Neural cell (in vitro differentiated cells): Measurements from ENCODE around the gene C16orf89. TPM values are rescaled to one million over a fixed set of nuclear protein-coding genes. Genes with fewer than 3 reads are reported as not detected.

Source experiments
- H2AFZ ChIP-seq: fragments of 200-600, 300-800 bp; sonication (generic), shearing (Covaris generic); 2 replicates; pipeline ENCODE4 v1.6.0; 2014; ENCODE audit warnings: low read depth, mild to moderate bottlenecking, antibody characterized with exemption, low read length, moderate library complexity
- H3F3A ChIP-seq: fragments of 200-600 bp; shearing (Covaris generic); 2 replicates; pipeline ENCODE4 v1.6.1; 2016; ENCODE audit warnings: mild to moderate bottlenecking, moderate library complexity, mixed read lengths, antibody characterized with exemption, low read length; ENCODE audit not compliant: insufficient read depth, poor library complexity, severe bottlenecking
- H3K27ac ChIP-seq: fragments of 200-600, 300-800 bp; sonication (generic), shearing (Covaris generic); 2 replicates; pipeline ENCODE4 v1.5.1; 2014; ENCODE audit warnings: mild to moderate bottlenecking, low read length, moderate library complexity
- H3K27me3 ChIP-seq: fragments of 300-800, 200-600 bp; sonication (generic), shearing (Covaris generic); 2 replicates; pipeline ENCODE4 v1.6.0; 2014; ENCODE audit warnings: mild to moderate bottlenecking, low read depth, low read length, moderate library complexity; ENCODE audit not compliant: insufficient read depth
- H3K36me3 ChIP-seq: fragments of 300-800, 200-600 bp; sonication (generic), shearing (Covaris generic); 2 replicates; pipeline ENCODE4 v1.5.1; 2014; ENCODE audit warnings: mild to moderate bottlenecking, antibody characterized with exemption, low read length, moderate library complexity; ENCODE audit not compliant: insufficient read depth
- H3K4me2 ChIP-seq: fragments of 300-800, 200-600 bp; sonication (generic), shearing (Covaris generic); 2 replicates; pipeline ENCODE4 v1.6.0; 2014; ENCODE audit warnings: mild to moderate bottlenecking, low read length
- H3K4me3 ChIP-seq: fragments of 300-800, 200-600 bp; sonication (generic), shearing (Covaris generic); 2 replicates; pipeline ENCODE4 v1.5.1; 2014; ENCODE audit warnings: mild to moderate bottlenecking, low read length, moderate library complexity
- H3K79me2 ChIP-seq: fragments of 200-600 bp; shearing (Covaris generic); replicated peaks from 2 replicates; pipeline ENCODE4 v1.6.0; 2014; ENCODE audit warnings: mild to moderate bottlenecking, low read length, moderate library complexity; ENCODE audit not compliant: insufficient read depth
- H3K9ac ChIP-seq: fragments of 300-800, 200-600 bp; sonication (generic), shearing (Covaris generic); 2 replicates; pipeline ENCODE4 v1.6.1; 2016; ENCODE audit warnings: mild to moderate bottlenecking, low read length, mixed read lengths
- H3K9me2 ChIP-seq: fragments of 200-600 bp; shearing (Covaris generic); 2 replicates; pipeline ENCODE4 v1.6.1; 2016; ENCODE audit warnings: mild to moderate bottlenecking, low read length, mixed read lengths; ENCODE audit not compliant: insufficient read depth
- H3K9me3 ChIP-seq: fragments of 200-600, 300-800 bp; sonication (generic), shearing (Covaris generic); 2 replicates; pipeline ENCODE4 v1.6.1; 2016; ENCODE audit warnings: mild to moderate bottlenecking, mixed run types, low read length, moderate library complexity, mixed read lengths
- H4K20me1 ChIP-seq: fragments of 200-600 bp; shearing (Covaris generic); 2 replicates; pipeline ENCODE4 v1.6.1; 2016; ENCODE audit warnings: mild to moderate bottlenecking, mixed run types; ENCODE audit not compliant: insufficient read depth
- CTCF ChIP-seq: fragments of 450-650 bp; IDR thresholded peaks from 2 replicates; pipeline ENCODE4 v1.5.1; 2014; ENCODE audit warnings: antibody characterized with exemption, mild to moderate bottlenecking, moderate library complexity; ENCODE audit not compliant: poor library complexity, severe bottlenecking
- EP300 ChIP-seq: fragments of 450-650 bp; conservative IDR thresholded peaks from 2 replicates; pipeline ENCODE4 v1.6.1; 2014; ENCODE audit warnings: antibody characterized with exemption, mild to moderate bottlenecking, moderate library complexity; ENCODE audit not compliant: poor library complexity, severe bottlenecking
- EZH2 ChIP-seq: fragments of 200-600, 300-800 bp; shearing (Covaris generic), sonication (generic); IDR thresholded peaks from 2 replicates; pipeline ENCODE4 v1.6.1; 2014; ENCODE audit warnings: antibody characterized with exemption, low read length, borderline replicate concordance, mild to moderate bottlenecking; ENCODE audit not compliant: insufficient read depth, poor library complexity, severe bottlenecking
- MXI1 ChIP-seq: fragments of 450-650 bp; conservative IDR thresholded peaks from 2 replicates; pipeline ENCODE4 v1.6.1; 2014; ENCODE audit warnings: antibody characterized with exemption, mild to moderate bottlenecking; ENCODE audit not compliant: poor library complexity, severe bottlenecking
- POLR2AphosphoS5 ChIP-seq: IDR thresholded peaks from 2 replicates; pipeline ENCODE4 v1.6.1; 2012
- RAD21 ChIP-seq: fragments of 450-650 bp; conservative IDR thresholded peaks from 2 replicates; pipeline ENCODE4 v1.6.1; 2014; ENCODE audit warnings: antibody characterized with exemption, mild to moderate bottlenecking, moderate library complexity
- REST ChIP-seq: IDR thresholded peaks from 2 replicates; pipeline ENCODE4 v1.6.1; 2012; ENCODE audit warnings: borderline replicate concordance
- TAF1 ChIP-seq: IDR thresholded peaks from 2 replicates; pipeline ENCODE4 v1.6.1; 2012; ENCODE audit warnings: low read depth
- polyA plus RNA-seq: library from polyadenylated mRNA; depleted of rRNA; stranded (reverse); fragments of >200 nt; gene quantifications from 2 replicates; pipeline ENCODE4 v1.2.3, GENCODE V29; 2014

Gene C16orf89
- polyA plus RNA-seq, 1 donor from 2014 or later: not detected

GRCh38 chr16:5069854-5070253 lies 4.1 kb upstream of the C16orf89 start:
- no peaks in the 10 kb centered on the region for H3K79me2 ChIP-seq
- no peak overlapping the region for H3K4me3 ChIP-seq
- no peaks in the 10 kb centered on the region for H3K9me2 ChIP-seq
- no peaks in the 10 kb centered on the region for H3K36me3 ChIP-seq
- no peak overlapping the region for H2AFZ ChIP-seq
- no peaks in the 10 kb centered on the region for H3K9me3 ChIP-seq
- no peaks in the 10 kb centered on the region for H4K20me1 ChIP-seq
- TF ChIP-seq RAD21 (no peak), MXI1 (no peak), POLR2AphosphoS5 (no peak), CTCF (no peak), REST (no peak), TAF1 (no peak), EP300 (no peak)
- H3K9ac ChIP-seq: no peak overlapping the region
- H3K4me2 ChIP-seq: no peak overlapping the region
- H3F3A ChIP-seq: no peaks in the 10 kb centered on the region
- no peak overlapping the region for H3K27ac ChIP-seq
- H3K27me3 ChIP-seq: no peaks in the 10 kb centered on the region

GRCh38 chr16:5069048-5069447 lies 3.3 kb upstream of the C16orf89 start:
- Histone ChIP-seq H3K27ac (no peak overlapping the region), H3F3A (no peaks in the 10 kb centered on the region), H3K9ac (no peak overlapping the region), H3K4me3 (no peak overlapping the region), H3K9me3 (no peaks in the 10 kb centered on the region), H3K27me3 (no peaks in the 10 kb centered on the region), H4K20me1 (no peaks in the 10 kb centered on the region), H3K9me2 (no peaks in the 10 kb centered on the region), H3K4me2 (no peak overlapping the region), H3K36me3 (no peaks in the 10 kb centered on the region), H2AFZ (no peak overlapping the region), H3K79me2 (no peaks in the 10 kb centered on the region)
- TF ChIP-seq EZH2: no peak
- no peak for TF ChIP-seq EP300

- no peak overlapping the region for H3K4me2 ChIP-seq
- H3K27me3 ChIP-seq: no peaks in the 10 kb centered on the region
- H3K27ac ChIP-seq: no peak overlapping the region
Measured at GRCh38 chr16:5066511-5066910, 755 bp upstream of the C16orf89 start.

More at GRCh38 chr16:5066511-5066910, 755 bp upstream of the C16orf89 start:
- Histone ChIP-seq H3K36me3 (no peaks in the 10 kb centered on the region), H3K79me2 (no peaks in the 10 kb centered on the region), H3K4me3 (no peak overlapping the region), H3K9me3 (no peaks in the 10 kb centered on the region), H3K9ac (no peak overlapping the region), H3F3A (no peaks in the 10 kb centered on the region), H2AFZ (no peak overlapping the region), H3K9me2 (no peaks in the 10 kb centered on the region), H4K20me1 (no peaks in the 10 kb centered on the region)
- no peak for TF ChIP-seq CTCF
- TF ChIP-seq POLR2AphosphoS5: no peak
